ENCODE data around the gene CAMK1D. TPM values are rescaled to one million over a fixed set of nuclear protein-coding genes. Genes with fewer than 3 reads are reported as not detected.
A peak's percentile ranks its signal among the peaks of the same experiment; 100 is the strongest.
"Not testable (repeated sequence)": the region's sequence is repeated elsewhere in the genome, so short reads cannot be mapped to it uniquely, and the experiment has no call there.

Gene CAMK1D
- polyA plus RNA-seq, 1 donor, result 8.4 TPM

GRCh38 chr10:12490963-12491362 lies 141.6 kb downstream of the CAMK1D start:
- DNase-seq, result no peak
- H3K27me3 ChIP-seq (ENCODE audit: control insufficient read depth, insufficient read depth, low read length), result no peaks in the 10 kb centered on the region
- H3K27ac ChIP-seq (ENCODE audit: low read length), result no peak overlapping the region
- peaks cover 12% of the 10 kb centered on the region for H3K4me1 ChIP-seq (ENCODE audit: control insufficient read depth, insufficient read depth, low read length)
- H3K4me3 ChIP-seq (ENCODE audit: low read length), result no peak overlapping the region
- H3K9me3 ChIP-seq (ENCODE audit: control insufficient read depth, low read depth, low read length), result no peaks in the 10 kb centered on the region
- WGBS (ENCODE audit: insufficient coverage, low lambda C conversion rate), result no CpG with 5 or more reads among the region's 1 CpG
- no peaks in the 10 kb centered on the region for H3K36me3 ChIP-seq (ENCODE audit: control insufficient read depth, insufficient read depth, low read length)

GRCh38 chr10:12491491-12491890 lies 142.1 kb downstream of the CAMK1D start:
- H3K4me3 ChIP-seq (ENCODE audit: low read length), result no peak overlapping the region
- H3K27me3 ChIP-seq (ENCODE audit: control insufficient read depth, insufficient read depth, low read length), result no peaks in the 10 kb centered on the region
- no peak overlapping the region for H3K27ac ChIP-seq (ENCODE audit: low read length)
- H3K36me3 ChIP-seq (ENCODE audit: control insufficient read depth, insufficient read depth, low read length), result no peaks in the 10 kb centered on the region
- H3K9me3 ChIP-seq (ENCODE audit: control insufficient read depth, low read depth, low read length), result no peaks in the 10 kb centered on the region
- peaks cover 12% of the 10 kb centered on the region for H3K4me1 ChIP-seq (ENCODE audit: control insufficient read depth, insufficient read depth, low read length)
- WGBS (ENCODE audit: insufficient coverage, low lambda C conversion rate), result no CpG with 5 or more reads among the region's 10 CpGs
- DNase-seq, result no peak

GRCh38 chr10:12492016-12492415 lies 142.7 kb downstream of the CAMK1D start:
- Histone ChIP-seq H3K4me1 (ENCODE audit: control insufficient read depth, insufficient read depth, low read length) (peaks cover 12% of the 10 kb centered on the region), H3K4me3 (ENCODE audit: low read length) (no peak overlapping the region), H3K9me3 (ENCODE audit: control insufficient read depth, low read depth, low read length) (no peaks in the 10 kb centered on the region), H3K36me3 (ENCODE audit: control insufficient read depth, insufficient read depth, low read length) (no peaks in the 10 kb centered on the region), H3K27ac (ENCODE audit: low read length) (no peak overlapping the region), H3K27me3 (ENCODE audit: control insufficient read depth, insufficient read depth, low read length) (no peaks in the 10 kb centered on the region)
- no peak for DNase-seq
- no CpG with 5 or more reads among the region's 8 CpGs for WGBS (ENCODE audit: insufficient coverage, low lambda C conversion rate)

- not testable (repeated sequence) for H3K27me3 ChIP-seq (ENCODE audit: control insufficient read depth, insufficient read depth, low read length); H3K9me3 ChIP-seq (ENCODE audit: control insufficient read depth, low read depth, low read length); H3K27ac ChIP-seq (ENCODE audit: low read length); H3K4me3 ChIP-seq (ENCODE audit: low read length); DNase-seq; H3K36me3 ChIP-seq (ENCODE audit: control insufficient read depth, insufficient read depth, low read length)
- peaks cover 19% of the 10 kb centered on the region for H3K4me1 ChIP-seq (ENCODE audit: control insufficient read depth, insufficient read depth, low read length)
- 100% methylated on average over 1 of the region's 10 CpGs for WGBS (ENCODE audit: insufficient coverage, low lambda C conversion rate)
Observed at GRCh38 chr10:12497046-12497445, 147.7 kb downstream of the CAMK1D start.

- no peaks in the 10 kb centered on the region for H3K9me3 ChIP-seq (ENCODE audit: control insufficient read depth, low read depth, low read length)
- WGBS (ENCODE audit: insufficient coverage, low lambda C conversion rate), result 90% methylated on average over 2 of the region's 7 CpGs
- H3K27me3 ChIP-seq (ENCODE audit: control insufficient read depth, insufficient read depth, low read length), result no peaks in the 10 kb centered on the region
- no peak overlapping the region for H3K4me3 ChIP-seq (ENCODE audit: low read length)
- H3K27ac ChIP-seq (ENCODE audit: low read length), result no peak overlapping the region
- no peaks in the 10 kb centered on the region for H3K36me3 ChIP-seq (ENCODE audit: control insufficient read depth, insufficient read depth, low read length)
- H3K4me1 ChIP-seq (ENCODE audit: control insufficient read depth, insufficient read depth, low read length), result peaks cover 20% of the 10 kb centered on the region
- no peak for DNase-seq
Observed at GRCh38 chr10:12499076-12499986, 150.0 kb downstream of the CAMK1D start.

- no CpG with 5 or more reads among the region's 7 CpGs for WGBS (ENCODE audit: insufficient coverage, low lambda C conversion rate)
- DNase-seq, result peak; percentile 54 to 77
Observed at GRCh38 chr10:12500381-12501303, 151.3 kb downstream of the CAMK1D start.

GRCh38 chr10:12501324-12501723 lies 152.0 kb downstream of the CAMK1D start:
- Histone ChIP-seq H3K36me3 (ENCODE audit: control insufficient read depth, insufficient read depth, low read length) (no peaks in the 10 kb centered on the region), H3K4me3 (ENCODE audit: low read length) (no peak overlapping the region), H3K27me3 (ENCODE audit: control insufficient read depth, insufficient read depth, low read length) (no peaks in the 10 kb centered on the region), H3K9me3 (ENCODE audit: control insufficient read depth, low read depth, low read length) (no peaks in the 10 kb centered on the region), H3K4me1 (ENCODE audit: control insufficient read depth, insufficient read depth, low read length) (peaks cover 20% of the 10 kb centered on the region), H3K27ac (ENCODE audit: low read length) (peak overlapping the region; percentile 38)
- DNase-seq, result peak; percentile 69 to 86
- WGBS (ENCODE audit: insufficient coverage, low lambda C conversion rate), result 0% methylated on average over 2 of the region's 12 CpGs

More at GRCh38 chr10:12500381-12501303, 151.3 kb downstream of the CAMK1D start:
- peak overlapping the region; percentile 38 for H3K27ac ChIP-seq (ENCODE audit: low read length)
- no peak overlapping the region for H3K4me3 ChIP-seq (ENCODE audit: low read length)
- H3K4me1 ChIP-seq (ENCODE audit: control insufficient read depth, insufficient read depth, low read length), result peaks cover 20% of the 10 kb centered on the region
- no peaks in the 10 kb centered on the region for H3K27me3 ChIP-seq (ENCODE audit: control insufficient read depth, insufficient read depth, low read length)
- H3K36me3 ChIP-seq (ENCODE audit: control insufficient read depth, insufficient read depth, low read length), result no peaks in the 10 kb centered on the region
- H3K9me3 ChIP-seq (ENCODE audit: control insufficient read depth, low read depth, low read length), result no peaks in the 10 kb centered on the region

GRCh38 chr10:12501841-12502525 lies 152.6 kb downstream of the CAMK1D start:
- H3K4me3 ChIP-seq (ENCODE audit: low read length), result no peak overlapping the region
- peak in 1 of 2 donors; percentile 26 for DNase-seq
- no peak overlapping the region for H3K27ac ChIP-seq (ENCODE audit: low read length)
- H3K27me3 ChIP-seq (ENCODE audit: control insufficient read depth, insufficient read depth, low read length), result no peaks in the 10 kb centered on the region
- WGBS (ENCODE audit: insufficient coverage, low lambda C conversion rate), result 100% methylated on average over 1 of the region's 16 CpGs
- peaks cover 20% of the 10 kb centered on the region for H3K4me1 ChIP-seq (ENCODE audit: control insufficient read depth, insufficient read depth, low read length)
- H3K9me3 ChIP-seq (ENCODE audit: control insufficient read depth, low read depth, low read length), result no peaks in the 10 kb centered on the region
- no peaks in the 10 kb centered on the region for H3K36me3 ChIP-seq (ENCODE audit: control insufficient read depth, insufficient read depth, low read length)

- Histone ChIP-seq H3K27ac (ENCODE audit: low read length) (no peak overlapping the region), H3K4me3 (ENCODE audit: low read length) (no peak overlapping the region), H3K36me3 (ENCODE audit: control insufficient read depth, insufficient read depth, low read length) (no peaks in the 10 kb centered on the region), H3K9me3 (ENCODE audit: control insufficient read depth, low read depth, low read length) (no peaks in the 10 kb centered on the region), H3K27me3 (ENCODE audit: control insufficient read depth, insufficient read depth, low read length) (no peaks in the 10 kb centered on the region), H3K4me1 (ENCODE audit: control insufficient read depth, insufficient read depth, low read length) (peaks cover 20% of the 10 kb centered on the region)
- no peak for DNase-seq
- WGBS (ENCODE audit: insufficient coverage, low lambda C conversion rate), result no CpG with 5 or more reads among the region's 19 CpGs
Observed at GRCh38 chr10:12502526-12503274, 153.4 kb downstream of the CAMK1D start.

All from large intestine (tissue), 3 donors.